ENCODE data around the gene VWC2.

- no peak for TF ChIP-seq CTCF (conservative IDR thresholded peaks at IDR 0.05; ENCODE audit: low read length)
- no peak for TF ChIP-seq EZH2phosphoT487 (IDR thresholded peaks at IDR 0.05; ENCODE audit: borderline replicate concordance, low read depth, low read length)
These were observed 41.6 kb upstream of the VWC2 start for GRCh38 chr7:49731836-49732235.
